Endodermal cell (in vitro differentiated cells): ENCODE measurements around the gene C19orf81. TPM values are rescaled to one million over a fixed set of nuclear protein-coding genes. Genes with fewer than 3 reads are reported as not detected.
A peak's percentile ranks its signal among the peaks of the same experiment; 100 is the strongest.
"Not testable (repeated sequence)": the region's sequence is repeated elsewhere in the genome, so short reads cannot be mapped to it uniquely, and the experiment has no call there.

Experiments
- DNase-seq: peaks from one replicate; pipeline ENCODE4 v3.0.0-alpha.2; 2017
- H3K27ac ChIP-seq: 2 replicates; pipeline ENCODE4 v1.5.1; 2013; ENCODE audit warnings: mild to moderate bottlenecking, low read depth, low read length, moderate library complexity
- H3K27me3 ChIP-seq: 2 replicates; pipeline ENCODE4 v1.6.1; 2013; ENCODE audit warnings: mild to moderate bottlenecking, low read length, moderate library complexity; ENCODE audit not compliant: insufficient read depth, control insufficient read depth, poor library complexity, severe bottlenecking
- H3K36me3 ChIP-seq: 2 replicates; pipeline ENCODE4 v1.7.0; 2013; ENCODE audit warnings: mild to moderate bottlenecking, low read length, moderate library complexity; ENCODE audit not compliant: control insufficient read depth, insufficient read depth
- H3K4me1 ChIP-seq: one replicate; pipeline ENCODE4 v1.7.0; 2013; ENCODE audit warnings: low read length; ENCODE audit not compliant: control insufficient read depth, insufficient read depth
- H3K4me3 ChIP-seq: 2 replicates; pipeline ENCODE4 v1.5.1; 2013; ENCODE audit warnings: mild to moderate bottlenecking, low read length, moderate library complexity
- H3K9ac ChIP-seq: 2 replicates; pipeline ENCODE4 v1.6.1; 2013; ENCODE audit warnings: mild to moderate bottlenecking, low read length, moderate library complexity; ENCODE audit not compliant: poor library complexity, severe bottlenecking; ENCODE audit errors: extremely low read depth
- H3K9me3 ChIP-seq: 2 replicates; pipeline ENCODE4 v1.6.1; 2013; ENCODE audit warnings: mild to moderate bottlenecking, low read length, moderate library complexity; ENCODE audit not compliant: control insufficient read depth
- H3K27ac Mint-ChIP-seq: 2 replicates; pipeline ENCODE4 v1.8.0; 2020; ENCODE audit warnings: mixed read lengths
- H3K27me3 Mint-ChIP-seq: 2 replicates; pipeline ENCODE4 v1.8.0; 2021; ENCODE audit warnings: mild to moderate bottlenecking, mixed read lengths; ENCODE audit not compliant: insufficient read depth
- H3K36me3 Mint-ChIP-seq: 2 replicates; pipeline ENCODE4 v1.8.0; 2020; ENCODE audit warnings: low read depth, mixed read lengths
- H3K4me1 Mint-ChIP-seq: 2 replicates; pipeline ENCODE4 v1.8.0; 2020; ENCODE audit warnings: mixed read lengths
- H3K4me3 Mint-ChIP-seq: 2 replicates; pipeline ENCODE4 v1.8.0; 2020; ENCODE audit warnings: mild to moderate bottlenecking, moderate library complexity, mixed read lengths
- H3K9me3 Mint-ChIP-seq: 2 replicates; pipeline ENCODE4 v1.8.0; 2020; ENCODE audit warnings: mild to moderate bottlenecking, mixed read lengths
- WGBS, 2 experiments: methylation state at CpG; one replicate each; pipeline versions ENCODE4 v1.1.5 to v1.1.7; 2013; ENCODE audit warnings: missing lambda C conversion rate in 2 of 2, mixed read lengths in 1 of 2; ENCODE audit not compliant: insufficient coverage in 1 of 2, insufficient read length in 1 of 2; 5-methylcytosine and 5-hydroxymethylcytosine counted together
- total RNA-seq, 2 donors: library from RNA; stranded (reverse); fragmentation: NEBNext Ultra II Directional in 1 of 2; extraction: Animal tissue kit (Norgen Biotek cat#: 25700) in 1 of 2; gene quantifications; 2 replicates in 1 of 2; 3 replicates in 1 of 2; pipeline ENCODE4 v1.2.1, GENCODE V29; 2021
- TF ChIP-seq, protein P1 (sequence below): fragments of 200-600 bp; sonication (generic); conservative IDR thresholded peaks from 2 replicates; pipeline ENCODE4 v1.5.0; 2021; ENCODE audit warnings: antibody characterized with exemption, mild to moderate bottlenecking

C19orf81 gene
- total RNA-seq, 2 donors from 2014 or later: 11.3 to 26.8 TPM

DNA sequence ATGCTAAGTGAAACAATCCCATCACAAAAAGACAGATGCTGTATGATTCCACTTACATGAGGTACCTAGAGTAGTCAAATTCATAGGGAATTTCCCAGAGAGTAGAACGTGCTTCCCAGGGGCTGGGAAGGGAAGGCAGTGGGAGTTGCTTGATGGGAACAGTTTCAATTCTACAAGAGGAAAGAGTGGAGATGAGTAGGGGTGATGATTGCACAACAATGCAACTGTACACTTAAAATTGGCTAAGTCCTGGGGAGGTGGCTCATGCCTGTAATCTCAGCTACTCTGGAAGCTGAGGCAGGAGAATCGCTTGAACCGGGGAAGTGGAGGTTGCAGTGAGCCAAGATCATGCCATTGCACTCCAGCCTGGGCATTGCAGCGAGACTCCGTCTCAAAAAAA lies 30.9 kb upstream of the C19orf81 start:
- H3K9me3 Mint-ChIP-seq, H3K4me3 Mint-ChIP-seq, H3K9me3 ChIP-seq, H3K36me3 ChIP-seq, H3K9ac ChIP-seq, H3K27me3 ChIP-seq, H3K27ac Mint-ChIP-seq, H3K36me3 Mint-ChIP-seq, H3K4me1 ChIP-seq, DNase-seq, H3K27me3 Mint-ChIP-seq, H3K4me1 Mint-ChIP-seq, H3K27ac ChIP-seq, H3K4me3 ChIP-seq: not testable (repeated sequence)
- 84 to 87% methylated on average over 4 of the region's 5 CpGs for WGBS, 2 experiments

DNA sequence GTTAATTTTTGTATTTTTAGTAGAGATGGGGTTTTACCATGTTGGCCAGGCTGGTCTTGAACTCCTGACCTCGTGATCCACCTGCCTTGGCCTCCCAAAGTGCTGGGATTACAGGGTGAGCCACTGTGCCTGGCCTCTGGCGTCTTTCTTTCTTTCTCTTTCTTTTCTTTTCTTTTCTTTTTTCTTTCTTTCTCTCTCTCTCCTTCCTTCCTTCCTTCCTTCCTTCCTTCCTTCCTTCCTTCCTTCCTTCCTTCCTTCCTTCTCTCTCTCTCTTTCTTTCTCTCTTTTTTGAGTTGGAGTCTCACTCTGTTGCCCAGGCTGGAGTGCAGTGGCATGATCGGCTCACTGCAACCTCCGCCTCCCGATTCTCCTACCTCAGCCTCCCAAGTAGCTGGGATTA lies 30.1 kb upstream of the C19orf81 start:
- H3K27ac ChIP-seq, DNase-seq, H3K4me3 ChIP-seq, H3K27me3 ChIP-seq, H3K4me1 Mint-ChIP-seq, H3K4me3 Mint-ChIP-seq, H3K9me3 ChIP-seq, H3K9ac ChIP-seq, H3K36me3 ChIP-seq, H3K9me3 Mint-ChIP-seq, H3K27me3 Mint-ChIP-seq, H3K36me3 Mint-ChIP-seq, H3K4me1 ChIP-seq, H3K27ac Mint-ChIP-seq: not testable (repeated sequence)
- WGBS, 2 experiments: 74 to 86% methylated on average over 5 of the region's 5 CpGs

DNA sequence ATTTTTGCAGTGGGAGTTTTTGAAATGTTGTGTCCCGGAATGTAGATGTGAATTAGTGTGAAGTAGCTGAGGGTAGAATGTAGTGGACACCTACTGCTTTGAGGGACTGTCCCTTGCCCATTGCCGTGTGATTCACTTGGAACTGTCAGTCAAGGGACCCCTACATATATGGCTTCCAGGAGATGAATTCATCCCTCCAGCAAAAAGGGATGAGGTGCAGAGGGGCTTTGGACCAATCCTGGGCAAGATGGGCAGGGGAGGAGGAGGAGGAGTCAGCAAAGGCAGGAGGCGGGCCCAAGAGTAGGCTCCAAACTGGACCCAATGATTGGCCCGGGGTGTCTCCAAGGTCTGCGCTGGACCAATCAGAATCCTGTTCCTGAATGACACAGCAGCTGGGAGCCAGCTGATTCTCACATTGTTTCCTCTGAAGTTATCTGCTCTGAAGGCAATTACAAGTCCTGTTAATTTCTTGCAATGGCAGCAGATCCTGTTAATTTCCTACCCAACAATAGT lies 28.8 kb upstream of the C19orf81 start:
- not testable (repeated sequence) for H3K27me3 ChIP-seq, H3K27ac ChIP-seq, H3K4me3 Mint-ChIP-seq, H3K9ac ChIP-seq, H3K4me3 ChIP-seq, H3K36me3 ChIP-seq, H3K9me3 Mint-ChIP-seq, H3K9me3 ChIP-seq, H3K27me3 Mint-ChIP-seq, H3K4me1 Mint-ChIP-seq, DNase-seq, H3K36me3 Mint-ChIP-seq, H3K4me1 ChIP-seq, H3K27ac Mint-ChIP-seq
- WGBS, 2 experiments: 83% methylated on average over 3 of the region's 5 CpGs; no CpG with 5 or more reads in 1 of the 2 experiments

DNA sequence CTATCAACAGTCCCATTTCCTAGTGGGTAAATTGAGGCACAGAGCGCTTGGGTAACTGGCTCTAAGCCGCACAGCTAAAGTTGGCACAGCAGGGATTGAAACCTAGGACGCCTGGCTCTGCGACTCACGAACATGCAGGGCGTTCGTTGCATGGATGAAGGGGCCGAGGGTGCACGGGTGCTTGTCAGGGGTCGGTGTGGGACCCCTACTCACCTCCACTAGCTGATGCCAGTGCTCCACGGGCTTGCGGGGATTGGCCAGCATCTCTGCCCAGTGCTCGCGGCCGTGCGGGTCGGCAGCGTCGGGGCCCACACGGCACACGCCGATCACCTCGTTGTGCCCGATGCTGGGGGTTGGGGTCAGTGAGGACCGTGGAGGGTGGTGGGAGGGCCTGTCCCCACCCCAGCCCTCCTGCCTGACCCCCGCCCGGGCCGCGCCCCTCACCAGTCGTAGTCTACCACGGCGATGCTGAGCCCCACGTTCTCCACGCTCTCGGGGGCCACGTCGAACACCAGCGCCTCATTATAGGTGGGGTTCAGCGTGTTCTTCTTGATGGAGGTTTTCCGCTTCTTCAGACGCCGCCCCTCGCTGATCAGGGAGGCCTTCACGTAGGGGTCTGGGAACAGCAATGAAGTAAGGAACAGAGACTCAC lies 24.2 kb upstream of the C19orf81 start:
- no peak overlapping the region for H3K9ac ChIP-seq
- H3K4me3 Mint-ChIP-seq: no peak overlapping the region
- no peaks in the 10 kb centered on the region for H3K36me3 Mint-ChIP-seq
- no peaks in the 10 kb centered on the region for H3K36me3 ChIP-seq
- no peak overlapping the region for H3K27ac Mint-ChIP-seq
- no peaks in the 10 kb centered on the region for H3K9me3 ChIP-seq
- H3K27me3 Mint-ChIP-seq: peaks cover 13% of the 10 kb centered on the region
- H3K4me1 Mint-ChIP-seq: no peaks in the 10 kb centered on the region
- H3K27me3 ChIP-seq: no peaks in the 10 kb centered on the region
- H3K4me3 ChIP-seq: no peak overlapping the region
- H3K27ac ChIP-seq: no peak overlapping the region
- TF ChIP-seq, protein P1, sequence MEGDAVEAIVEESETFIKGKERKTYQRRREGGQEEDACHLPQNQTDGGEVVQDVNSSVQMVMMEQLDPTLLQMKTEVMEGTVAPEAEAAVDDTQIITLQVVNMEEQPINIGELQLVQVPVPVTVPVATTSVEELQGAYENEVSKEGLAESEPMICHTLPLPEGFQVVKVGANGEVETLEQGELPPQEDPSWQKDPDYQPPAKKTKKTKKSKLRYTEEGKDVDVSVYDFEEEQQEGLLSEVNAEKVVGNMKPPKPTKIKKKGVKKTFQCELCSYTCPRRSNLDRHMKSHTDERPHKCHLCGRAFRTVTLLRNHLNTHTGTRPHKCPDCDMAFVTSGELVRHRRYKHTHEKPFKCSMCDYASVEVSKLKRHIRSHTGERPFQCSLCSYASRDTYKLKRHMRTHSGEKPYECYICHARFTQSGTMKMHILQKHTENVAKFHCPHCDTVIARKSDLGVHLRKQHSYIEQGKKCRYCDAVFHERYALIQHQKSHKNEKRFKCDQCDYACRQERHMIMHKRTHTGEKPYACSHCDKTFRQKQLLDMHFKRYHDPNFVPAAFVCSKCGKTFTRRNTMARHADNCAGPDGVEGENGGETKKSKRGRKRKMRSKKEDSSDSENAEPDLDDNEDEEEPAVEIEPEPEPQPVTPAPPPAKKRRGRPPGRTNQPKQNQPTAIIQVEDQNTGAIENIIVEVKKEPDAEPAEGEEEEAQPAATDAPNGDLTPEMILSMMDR: no peak
- no peaks in the 10 kb centered on the region for H3K4me1 ChIP-seq
- no peaks in the 10 kb centered on the region for H3K9me3 Mint-ChIP-seq
- 87 to 91% methylated on average over 30 to 44 of the region's 44 CpGs for WGBS, 2 experiments
- DNase-seq: peak; percentile 25
